Epithelial cell of esophagus (primary cell): ENCODE measurements around the gene PICK1.

Experiments used
- DNase-seq: peaks from one replicate; pipeline ENCODE4 v3.0.0; 2010; ENCODE audit warnings: low read depth
- H3K4me3 ChIP-seq: 2 replicates; pipeline ENCODE4 v1.5.1; 2011; ENCODE audit warnings: mild to moderate bottlenecking, low read length, control low read depth
- TF ChIP-seq, protein P1 (sequence below): IDR thresholded peaks from 2 replicates; pipeline ENCODE4 v1.5.1; 2011; ENCODE audit warnings: low read depth, mild to moderate bottlenecking, low read length, control low read depth, inconsistent platforms; ENCODE audit not compliant: insufficient read depth; ENCODE audit errors: missing control alignments

The PICK1 gene

DNA sequence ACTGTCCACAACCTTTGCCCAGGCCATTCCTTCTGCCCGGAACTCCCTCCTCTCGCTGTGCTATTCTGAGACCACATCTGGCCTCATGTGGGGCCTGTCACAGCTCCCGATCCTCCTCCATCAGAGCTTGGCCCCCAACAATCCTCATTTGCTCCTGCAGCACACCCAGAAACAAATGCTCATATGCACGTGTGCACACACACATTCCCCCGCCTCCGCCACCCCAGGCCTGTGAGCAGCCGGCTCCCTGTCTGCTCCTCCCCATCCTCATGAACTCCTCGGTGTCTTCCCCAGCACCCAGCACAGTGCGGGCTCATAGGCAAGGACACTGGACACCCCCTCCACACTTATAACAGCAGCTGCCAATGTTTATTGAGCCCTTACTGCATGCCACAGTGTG, 29.7 kb upstream of the PICK1 start:
- TF ChIP-seq, protein P1, sequence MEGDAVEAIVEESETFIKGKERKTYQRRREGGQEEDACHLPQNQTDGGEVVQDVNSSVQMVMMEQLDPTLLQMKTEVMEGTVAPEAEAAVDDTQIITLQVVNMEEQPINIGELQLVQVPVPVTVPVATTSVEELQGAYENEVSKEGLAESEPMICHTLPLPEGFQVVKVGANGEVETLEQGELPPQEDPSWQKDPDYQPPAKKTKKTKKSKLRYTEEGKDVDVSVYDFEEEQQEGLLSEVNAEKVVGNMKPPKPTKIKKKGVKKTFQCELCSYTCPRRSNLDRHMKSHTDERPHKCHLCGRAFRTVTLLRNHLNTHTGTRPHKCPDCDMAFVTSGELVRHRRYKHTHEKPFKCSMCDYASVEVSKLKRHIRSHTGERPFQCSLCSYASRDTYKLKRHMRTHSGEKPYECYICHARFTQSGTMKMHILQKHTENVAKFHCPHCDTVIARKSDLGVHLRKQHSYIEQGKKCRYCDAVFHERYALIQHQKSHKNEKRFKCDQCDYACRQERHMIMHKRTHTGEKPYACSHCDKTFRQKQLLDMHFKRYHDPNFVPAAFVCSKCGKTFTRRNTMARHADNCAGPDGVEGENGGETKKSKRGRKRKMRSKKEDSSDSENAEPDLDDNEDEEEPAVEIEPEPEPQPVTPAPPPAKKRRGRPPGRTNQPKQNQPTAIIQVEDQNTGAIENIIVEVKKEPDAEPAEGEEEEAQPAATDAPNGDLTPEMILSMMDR: no peak
- no peak overlapping the region for H3K4me3 ChIP-seq
- no peak for DNase-seq

DNA sequence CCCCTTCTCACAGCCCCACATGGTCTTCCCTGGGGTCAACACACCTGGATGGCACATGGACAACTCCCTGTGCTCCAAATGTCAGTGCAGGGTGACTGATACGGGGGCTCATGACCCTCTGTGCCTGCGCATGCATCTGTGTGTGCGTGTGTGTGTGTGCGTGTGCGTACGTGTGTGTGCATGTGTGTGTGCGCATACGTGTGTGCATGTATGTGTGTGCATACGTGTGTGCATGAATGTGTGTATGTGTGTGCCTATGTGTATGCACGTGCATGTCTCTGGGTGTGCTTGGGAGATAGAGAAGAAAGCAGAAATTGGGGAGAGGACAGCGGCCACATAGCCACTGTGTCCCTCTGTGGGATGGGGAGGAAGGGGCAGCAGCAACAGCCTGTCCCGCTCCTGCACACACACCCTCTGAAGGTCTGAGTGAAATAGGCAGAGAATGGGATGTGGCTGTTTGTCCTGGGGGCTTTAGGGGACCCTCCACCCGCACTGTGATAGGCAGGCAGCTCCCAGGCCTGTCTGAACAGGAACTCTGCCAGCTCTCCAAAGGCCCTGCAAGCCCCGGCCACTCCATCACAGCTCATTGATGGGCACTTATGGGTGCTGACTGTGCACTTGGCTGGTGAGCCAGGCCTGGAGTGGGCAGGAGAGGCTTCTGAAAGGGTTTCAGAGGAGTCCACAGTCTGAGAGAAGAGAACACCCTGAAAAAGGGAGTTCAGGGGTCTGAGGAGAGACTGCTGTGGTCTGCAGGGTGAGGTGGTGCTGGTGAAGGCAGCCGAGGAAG, 28.7 kb upstream of the PICK1 start:
- DNase-seq: no peak
- H3K4me3 ChIP-seq: no peak overlapping the region
- TF ChIP-seq, protein P1: no peak

- no peak overlapping the region for H3K4me3 ChIP-seq
- TF ChIP-seq, protein P1: no peak
- no peak for DNase-seq
Measured at GRCh38 chr22:38029370-38029769, 27.8 kb upstream of the PICK1 start.

- DNase-seq: no peak
- TF ChIP-seq, protein P1: no peak
- H3K4me3 ChIP-seq: no peak overlapping the region
Measured at GRCh38 chr22:38029901-38030300, 27.3 kb upstream of the PICK1 start.

GRCh38 chr22:38030311-38031133, 26.7 kb upstream of the PICK1 start:
- no peak overlapping the region for H3K4me3 ChIP-seq
- no peak for DNase-seq
- TF ChIP-seq, protein P1: no peak

DNA sequence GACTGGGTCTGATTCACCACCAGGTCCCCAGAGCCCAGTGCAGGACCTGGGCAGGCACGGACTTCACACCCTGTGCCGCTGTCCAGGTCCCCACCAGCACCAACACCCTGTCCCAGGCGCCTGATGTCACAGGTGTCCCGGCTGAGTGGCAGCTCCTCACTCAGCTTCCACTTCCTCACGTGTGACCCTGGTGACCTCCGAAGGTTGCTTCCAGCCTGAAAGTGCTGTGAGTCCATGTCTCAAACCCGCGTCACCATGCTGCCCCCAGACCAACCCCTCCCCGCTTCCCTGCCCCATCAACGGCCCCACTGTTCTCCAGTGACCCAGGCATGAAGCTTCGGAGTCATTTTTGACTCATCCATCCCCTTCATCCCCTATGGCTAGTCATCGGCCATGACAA, 25.7 kb upstream of the PICK1 start:
- TF ChIP-seq, protein P1: no peak
- DNase-seq: no peak
- H3K4me3 ChIP-seq: no peak overlapping the region
